ENCODE data around the gene CYP4F22.

DNA sequence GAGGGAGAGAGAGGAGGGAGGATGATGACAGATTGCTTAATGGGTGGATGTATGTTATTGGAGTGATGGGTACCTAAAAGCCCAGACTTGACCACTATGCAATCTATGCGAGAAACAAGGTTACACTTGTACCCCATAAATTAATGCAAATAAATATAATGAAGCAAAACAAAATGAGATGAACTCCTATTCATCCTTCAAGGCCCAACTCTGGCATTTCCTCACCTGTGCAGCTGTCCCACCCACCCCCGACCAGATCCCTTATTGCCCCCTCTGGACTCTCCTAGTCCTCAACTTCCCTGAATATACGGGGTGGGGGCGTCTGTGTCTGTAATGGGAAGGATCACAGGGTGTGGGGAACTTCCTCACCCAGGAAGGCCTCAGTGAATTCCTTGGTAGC lies 33.2 kb upstream of the CYP4F22 start:
- TF ChIP-seq, protein P1, sequence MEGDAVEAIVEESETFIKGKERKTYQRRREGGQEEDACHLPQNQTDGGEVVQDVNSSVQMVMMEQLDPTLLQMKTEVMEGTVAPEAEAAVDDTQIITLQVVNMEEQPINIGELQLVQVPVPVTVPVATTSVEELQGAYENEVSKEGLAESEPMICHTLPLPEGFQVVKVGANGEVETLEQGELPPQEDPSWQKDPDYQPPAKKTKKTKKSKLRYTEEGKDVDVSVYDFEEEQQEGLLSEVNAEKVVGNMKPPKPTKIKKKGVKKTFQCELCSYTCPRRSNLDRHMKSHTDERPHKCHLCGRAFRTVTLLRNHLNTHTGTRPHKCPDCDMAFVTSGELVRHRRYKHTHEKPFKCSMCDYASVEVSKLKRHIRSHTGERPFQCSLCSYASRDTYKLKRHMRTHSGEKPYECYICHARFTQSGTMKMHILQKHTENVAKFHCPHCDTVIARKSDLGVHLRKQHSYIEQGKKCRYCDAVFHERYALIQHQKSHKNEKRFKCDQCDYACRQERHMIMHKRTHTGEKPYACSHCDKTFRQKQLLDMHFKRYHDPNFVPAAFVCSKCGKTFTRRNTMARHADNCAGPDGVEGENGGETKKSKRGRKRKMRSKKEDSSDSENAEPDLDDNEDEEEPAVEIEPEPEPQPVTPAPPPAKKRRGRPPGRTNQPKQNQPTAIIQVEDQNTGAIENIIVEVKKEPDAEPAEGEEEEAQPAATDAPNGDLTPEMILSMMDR (IDR thresholded peaks at IDR 0.05; ENCODE audit: low read length), result no peak
- TF ChIP-seq EZH2 (IDR thresholded peaks at IDR 0.05; ENCODE audit: borderline replicate concordance, low read length), result no peak
